Measurements from ENCODE around the gene CHD1L.
"Not testable (repeated sequence)": the region's sequence is repeated elsewhere in the genome, so short reads cannot be mapped to it uniquely, and the experiment has no call there.

Gene CHD1L

DNA sequence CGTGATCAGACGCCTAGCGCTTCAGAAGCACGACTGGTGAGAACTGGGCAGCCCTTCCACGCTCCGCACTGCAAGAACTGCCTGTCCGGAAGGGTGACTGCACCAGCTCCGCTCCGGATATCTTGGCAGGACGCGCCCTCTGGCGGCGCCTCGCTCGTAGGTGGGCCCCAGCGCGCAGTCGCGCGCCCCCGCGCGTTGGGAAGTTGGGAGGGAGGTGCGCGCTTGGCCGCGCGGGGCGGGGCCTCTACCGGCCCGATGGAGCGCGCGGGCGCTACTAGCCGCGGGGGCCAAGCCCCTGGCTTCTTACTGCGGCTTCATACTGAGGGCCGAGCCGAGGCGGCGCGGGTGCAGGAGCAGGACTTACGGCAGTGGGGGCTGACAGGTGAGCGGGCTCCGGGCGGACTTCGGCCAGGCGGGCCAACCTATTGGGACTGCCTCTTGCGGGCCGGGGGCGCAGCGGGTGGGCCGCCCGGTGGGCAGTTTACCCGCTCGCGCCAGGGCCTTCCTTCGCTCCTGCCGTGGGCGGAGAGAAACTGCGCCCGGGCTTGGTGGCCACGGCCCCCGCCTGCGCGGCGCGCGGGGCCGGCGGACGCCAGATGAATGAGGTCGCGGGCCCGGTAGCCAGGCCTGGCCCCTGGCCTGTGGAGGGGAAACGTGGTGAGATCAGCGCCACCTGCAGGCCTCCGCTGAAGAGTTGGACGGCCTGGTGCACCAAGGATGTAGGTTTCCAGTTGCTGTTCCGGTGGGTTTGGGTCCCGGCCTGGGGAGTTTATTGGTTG is at the start of gene CHD1L:
Gene CHD1L, plus strand, starts transcription at position 236 of the 779 bp plus-strand sequence. Its CDS starts 20 bp downstream, at position 256.
- Mint-ChIP-seq H3K36me3 (peaks cover 16% of the 10 kb centered on the region), H3K27ac (peak within 1 kb of the TSS; percentile 11), H3K9me3 (no peaks in the 10 kb centered on the region), H3K4me1 (peaks cover 34% of the 10 kb centered on the region), H3K4me3 (peak within 1 kb of the TSS; percentile 90)
- peak; percentile 91 for ATAC-seq
- DNase-seq (ENCODE audit: low spot score in 2 of 2) = peak; percentile 92 to 94

DNA sequence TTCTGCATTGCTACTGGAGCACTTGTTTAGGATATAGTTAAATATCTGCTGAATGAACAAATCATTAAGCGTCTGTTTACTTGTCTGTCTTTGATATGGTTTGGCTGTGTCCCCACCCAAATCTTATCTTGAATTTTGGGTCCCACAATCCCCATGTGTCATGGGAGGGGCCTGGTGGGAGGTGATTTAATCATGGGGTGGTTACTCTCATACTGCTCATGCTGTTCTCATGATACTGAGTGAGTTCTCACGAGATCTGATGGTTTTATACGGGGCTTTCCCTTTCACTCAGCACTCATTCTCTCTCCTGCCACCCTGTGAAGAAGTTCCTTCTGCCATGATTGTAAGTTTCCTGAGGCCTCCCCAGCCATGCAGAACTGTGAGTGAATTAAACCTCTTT is 45.2 kb upstream of the CHD1L start:
- not testable (repeated sequence) for DNase-seq (ENCODE audit: low spot score in 2 of 2); H3K4me3 Mint-ChIP-seq; H3K27ac Mint-ChIP-seq; ATAC-seq; H3K4me1 Mint-ChIP-seq; H3K9me3 Mint-ChIP-seq; H3K36me3 Mint-ChIP-seq

DNA sequence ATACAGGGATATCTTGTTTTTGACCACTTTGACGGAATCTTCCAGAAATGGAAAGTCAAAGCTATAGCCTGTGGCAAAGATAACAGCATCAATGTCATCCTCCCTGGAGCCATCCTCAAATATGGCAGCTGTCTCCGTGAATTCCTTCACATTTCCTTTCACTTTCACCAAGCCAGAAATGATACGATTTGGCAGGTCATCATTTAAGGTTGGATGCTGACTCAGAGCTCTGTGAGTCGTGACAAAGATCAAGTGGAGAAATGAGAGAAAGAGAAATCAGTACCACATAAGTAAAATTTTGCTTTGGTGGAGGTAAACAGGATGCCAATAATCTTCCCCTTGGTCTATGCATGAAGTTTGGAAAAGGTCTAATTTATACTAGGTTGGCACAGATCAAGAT is 41.2 kb upstream of the CHD1L start:
- ATAC-seq = no peak
- Mint-ChIP-seq H3K4me1 (peaks cover 5% of the 10 kb centered on the region), H3K36me3 (no peaks in the 10 kb centered on the region), H3K27ac (no peak overlapping the region), H3K4me3 (no peak overlapping the region), H3K9me3 (no peaks in the 10 kb centered on the region)
- no peak for DNase-seq (ENCODE audit: low spot score in 2 of 2)

DNA sequence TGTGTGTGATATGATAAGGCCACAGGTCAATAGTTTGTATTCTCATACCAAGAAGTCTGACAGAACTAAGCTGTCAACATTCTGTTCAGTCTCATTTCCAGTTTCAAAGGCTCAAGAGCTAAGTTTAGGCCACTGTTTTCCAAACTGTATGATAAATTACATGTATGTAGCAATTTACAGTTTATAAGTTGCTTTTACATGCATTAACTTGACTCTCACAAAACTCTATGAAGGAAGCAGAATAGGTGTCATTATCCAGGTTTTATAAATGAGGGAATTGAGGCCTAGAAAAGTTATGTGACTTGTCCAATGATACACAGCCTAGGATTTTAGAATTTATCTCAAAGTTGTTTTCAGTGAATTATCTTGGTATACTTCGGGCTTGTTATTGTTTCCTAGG is 40.7 kb upstream of the CHD1L start:
- ATAC-seq (no peak), DNase-seq (ENCODE audit: low spot score in 2 of 2) (no peak)
- Mint-ChIP-seq H3K4me3 (no peak overlapping the region), H3K27ac (no peak overlapping the region), H3K9me3 (no peaks in the 10 kb centered on the region), H3K36me3 (no peaks in the 10 kb centered on the region), H3K4me1 (peaks cover 5% of the 10 kb centered on the region)

DNA sequence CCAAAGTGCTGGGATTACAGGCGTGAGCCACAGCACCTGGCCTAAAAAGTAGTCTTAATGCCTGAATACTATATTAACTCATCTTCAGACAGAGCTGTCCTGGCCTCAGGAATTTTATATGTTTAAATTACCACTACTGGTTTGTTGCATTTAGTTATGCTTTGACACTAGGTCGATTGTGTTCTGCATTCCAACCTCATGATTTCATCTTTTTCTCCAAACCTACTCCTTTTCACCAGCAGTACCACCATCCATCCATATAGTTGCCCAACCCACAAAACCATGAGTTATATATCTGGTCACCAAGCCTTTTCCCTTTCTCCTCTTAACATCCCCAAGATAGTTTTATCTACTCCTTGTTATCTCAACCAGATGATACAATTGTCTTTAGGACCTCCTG is 39.9 kb upstream of the CHD1L start:
- no peak for ATAC-seq
- H3K4me1 Mint-ChIP-seq = peaks cover 5% of the 10 kb centered on the region
- no peak overlapping the region for H3K4me3 Mint-ChIP-seq
- no peaks in the 10 kb centered on the region for H3K36me3 Mint-ChIP-seq
- H3K27ac Mint-ChIP-seq = no peak overlapping the region
- no peaks in the 10 kb centered on the region for H3K9me3 Mint-ChIP-seq
- DNase-seq (ENCODE audit: low spot score in 2 of 2) = no peak

DNA sequence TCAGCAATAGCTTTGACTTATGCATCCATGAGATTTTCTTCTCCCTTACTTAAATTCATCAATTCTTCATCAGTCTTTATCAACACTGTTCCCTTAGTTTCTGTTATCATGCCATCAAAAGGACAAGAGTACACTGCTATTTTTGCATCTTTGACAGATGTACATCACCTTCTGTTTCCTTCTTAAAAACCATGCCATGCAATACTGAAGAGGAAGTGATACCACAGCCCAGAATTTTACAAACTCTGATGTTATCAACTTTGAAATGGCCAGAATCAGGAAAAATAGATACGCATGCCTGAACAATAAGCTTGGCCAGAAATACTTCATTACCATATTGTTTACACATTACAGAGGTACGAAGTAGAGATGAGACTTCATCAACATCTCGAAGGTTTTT is 38.4 kb upstream of the CHD1L start:
- H3K27ac Mint-ChIP-seq = no peak overlapping the region
- no peak for DNase-seq (ENCODE audit: low spot score in 2 of 2)
- no peaks in the 10 kb centered on the region for H3K36me3 Mint-ChIP-seq
- no peak for ATAC-seq
- H3K9me3 Mint-ChIP-seq = no peaks in the 10 kb centered on the region
- H3K4me1 Mint-ChIP-seq = peaks cover 2% of the 10 kb centered on the region
- no peak overlapping the region for H3K4me3 Mint-ChIP-seq

DNA sequence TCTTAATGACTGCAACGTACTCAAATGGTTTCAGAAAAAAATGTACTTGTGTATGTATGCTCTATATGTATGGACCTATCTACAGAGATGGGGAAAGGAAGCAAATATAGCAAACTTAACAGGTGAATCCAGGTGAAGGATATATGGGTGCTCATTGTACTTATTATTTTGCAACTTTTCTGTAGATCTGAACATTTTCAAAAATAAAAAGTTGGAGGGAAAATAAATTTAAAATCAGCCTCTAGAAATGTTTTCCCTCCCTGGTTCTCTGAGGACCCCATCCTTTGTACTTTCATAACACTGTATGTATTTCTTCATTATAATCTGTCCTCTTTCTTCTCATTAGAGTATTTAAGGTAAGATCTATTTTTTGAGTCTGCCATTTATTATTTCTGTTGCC is 35.3 kb upstream of the CHD1L start:
- Mint-ChIP-seq H3K36me3 (no peaks in the 10 kb centered on the region), H3K9me3 (no peaks in the 10 kb centered on the region), H3K27ac (no peak overlapping the region), H3K4me3 (no peak overlapping the region), H3K4me1 (no peaks in the 10 kb centered on the region)
- DNase-seq (ENCODE audit: low spot score in 2 of 2) = no peak
- no peak for ATAC-seq

DNA sequence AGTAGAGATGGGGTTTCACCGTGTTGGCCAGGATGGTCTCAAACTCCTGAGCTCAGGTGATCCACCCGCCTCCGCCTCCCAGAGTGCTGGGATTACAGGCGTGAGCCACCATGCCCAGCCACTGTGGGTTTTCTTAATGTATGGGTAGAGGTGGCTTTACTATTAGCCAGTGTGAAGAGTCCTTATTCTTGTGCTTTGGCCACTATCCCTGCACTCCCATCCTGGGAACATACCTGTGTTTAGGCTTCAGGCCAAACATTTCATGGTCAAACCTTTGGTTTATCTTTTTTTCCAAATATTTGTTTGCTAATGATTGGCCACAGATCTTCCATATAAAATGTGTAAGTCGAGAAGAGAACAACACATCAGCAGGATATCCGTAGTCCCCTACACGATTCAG is 33.9 kb upstream of the CHD1L start:
- Mint-ChIP-seq H3K9me3 (no peaks in the 10 kb centered on the region), H3K4me3 (no peak overlapping the region), H3K27ac (no peak overlapping the region), H3K36me3 (no peaks in the 10 kb centered on the region), H3K4me1 (no peaks in the 10 kb centered on the region)
- ATAC-seq = no peak
- DNase-seq (ENCODE audit: low spot score in 2 of 2) = no peak

DNA sequence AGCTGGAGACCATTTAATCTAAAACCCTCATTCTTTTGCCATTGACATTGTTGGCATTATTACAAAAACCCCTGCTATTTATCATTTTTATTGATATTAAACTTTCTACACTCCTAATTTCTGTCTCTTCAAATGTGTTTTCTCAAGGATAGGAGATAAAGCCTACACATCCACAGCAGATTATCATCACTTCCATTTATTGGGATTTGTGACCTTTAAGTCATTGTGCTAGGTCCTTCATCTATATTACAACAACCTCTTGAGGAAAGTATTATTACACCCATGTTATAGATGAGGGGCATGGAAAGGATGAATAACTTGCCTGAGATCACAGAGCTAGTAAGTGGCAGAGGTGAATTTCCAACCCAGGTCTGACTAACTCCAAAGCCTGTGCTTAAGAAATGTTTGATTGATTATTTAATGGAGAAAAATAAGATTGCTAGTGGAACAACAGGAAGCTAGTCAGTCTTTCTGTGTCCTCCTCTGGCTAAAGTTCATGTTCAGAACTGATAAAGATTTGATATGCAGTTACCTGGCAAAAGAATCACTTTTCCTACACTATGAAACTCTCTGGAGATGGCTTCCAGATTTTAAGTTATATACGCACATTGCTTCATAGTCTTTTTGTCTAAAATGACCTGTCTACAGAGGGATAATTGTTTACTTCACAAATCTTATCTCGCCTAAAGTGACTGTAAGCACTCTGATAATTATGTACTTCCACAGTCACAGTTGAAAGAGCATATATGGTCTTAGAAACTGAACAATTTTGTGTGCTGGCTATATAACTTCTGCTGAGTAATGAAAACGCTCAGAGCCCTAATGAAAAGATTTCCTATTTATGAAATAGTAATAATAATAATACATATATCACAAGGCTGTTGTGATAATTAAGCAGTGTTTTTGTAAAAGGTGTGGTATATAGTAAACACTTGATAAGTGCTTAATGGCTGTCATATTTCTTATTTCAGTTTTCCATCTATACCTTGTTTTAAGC is 32.4 kb upstream of the CHD1L start:
- Mint-ChIP-seq H3K36me3 (no peaks in the 10 kb centered on the region), H3K9me3 (no peaks in the 10 kb centered on the region), H3K27ac (no peak overlapping the region), H3K4me3 (no peak overlapping the region), H3K4me1 (no peaks in the 10 kb centered on the region)
- no peak for ATAC-seq
- no peak for DNase-seq (ENCODE audit: low spot score in 2 of 2)

DNA sequence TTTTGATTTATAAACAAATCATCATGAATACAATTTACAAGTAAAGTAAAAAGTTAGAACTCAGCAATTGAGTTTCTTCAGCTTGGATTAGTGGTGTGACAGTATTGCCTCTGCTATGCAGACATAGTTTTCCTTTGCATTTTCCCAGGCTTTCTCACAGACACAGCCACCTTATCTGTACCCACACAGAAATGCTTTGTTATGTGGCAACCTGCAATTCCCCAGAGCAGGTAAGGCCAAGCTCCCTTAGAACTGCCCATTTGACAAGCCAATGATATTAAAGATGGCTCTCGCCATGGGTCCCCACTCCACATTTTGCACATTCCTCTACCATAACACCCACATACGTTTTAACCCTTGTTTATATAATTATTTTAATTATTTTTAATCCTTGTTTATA is 31.5 kb upstream of the CHD1L start:
- Mint-ChIP-seq H3K27ac (no peak overlapping the region), H3K4me3 (no peak overlapping the region), H3K9me3 (no peaks in the 10 kb centered on the region), H3K4me1 (no peaks in the 10 kb centered on the region), H3K36me3 (no peaks in the 10 kb centered on the region)
- no peak for DNase-seq (ENCODE audit: low spot score in 2 of 2)
- ATAC-seq = no peak

DNA sequence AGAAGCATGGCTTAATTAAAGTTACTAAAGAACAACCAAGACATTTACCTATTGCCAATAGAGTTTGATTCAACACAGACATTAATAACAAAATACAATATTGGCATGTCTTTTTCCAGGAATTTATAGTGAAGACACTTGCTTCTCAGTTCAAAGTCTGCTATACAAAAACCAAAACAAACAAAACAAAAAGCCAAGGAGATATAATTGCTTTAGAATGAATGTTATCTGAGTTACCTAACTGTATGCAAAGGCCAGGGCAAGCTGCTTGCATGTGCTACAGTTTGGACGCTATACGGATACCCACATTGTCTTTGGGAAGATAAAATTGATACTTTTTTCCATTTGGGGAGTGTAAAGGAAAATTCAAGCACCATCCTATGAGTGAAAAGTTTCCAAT is 30.9 kb upstream of the CHD1L start:
- DNase-seq (ENCODE audit: low spot score in 2 of 2) (no peak), ATAC-seq (no peak)
- no peaks in the 10 kb centered on the region for H3K4me1 Mint-ChIP-seq
- no peak overlapping the region for H3K27ac Mint-ChIP-seq
- H3K9me3 Mint-ChIP-seq = no peaks in the 10 kb centered on the region
- H3K4me3 Mint-ChIP-seq = no peak overlapping the region
- H3K36me3 Mint-ChIP-seq = no peaks in the 10 kb centered on the region

DNA sequence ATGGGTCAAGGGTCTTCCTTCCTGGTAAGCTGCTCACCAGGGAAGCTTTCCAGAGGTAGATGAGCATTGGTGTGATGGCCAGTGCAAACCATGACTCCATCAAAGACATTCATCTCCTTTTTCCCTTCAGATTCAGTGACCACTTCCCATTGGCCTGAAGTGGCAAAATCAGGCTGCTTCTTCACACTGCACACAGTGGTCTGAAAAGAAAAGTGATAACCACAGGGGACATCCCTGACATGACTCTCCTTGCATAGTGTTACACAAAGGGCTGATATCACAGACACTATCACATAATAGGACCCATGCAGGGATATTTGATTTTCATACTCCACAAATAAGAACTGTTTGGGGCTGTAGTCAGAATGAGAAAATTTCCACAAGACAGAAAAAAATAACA is 29.2 kb upstream of the CHD1L start:
- Mint-ChIP-seq H3K4me1 (no peaks in the 10 kb centered on the region), H3K36me3 (no peaks in the 10 kb centered on the region), H3K27ac (no peak overlapping the region), H3K4me3 (no peak overlapping the region), H3K9me3 (no peaks in the 10 kb centered on the region)
- ATAC-seq (peak; percentile 66), DNase-seq (ENCODE audit: low spot score in 2 of 2) (no peak)

DNA sequence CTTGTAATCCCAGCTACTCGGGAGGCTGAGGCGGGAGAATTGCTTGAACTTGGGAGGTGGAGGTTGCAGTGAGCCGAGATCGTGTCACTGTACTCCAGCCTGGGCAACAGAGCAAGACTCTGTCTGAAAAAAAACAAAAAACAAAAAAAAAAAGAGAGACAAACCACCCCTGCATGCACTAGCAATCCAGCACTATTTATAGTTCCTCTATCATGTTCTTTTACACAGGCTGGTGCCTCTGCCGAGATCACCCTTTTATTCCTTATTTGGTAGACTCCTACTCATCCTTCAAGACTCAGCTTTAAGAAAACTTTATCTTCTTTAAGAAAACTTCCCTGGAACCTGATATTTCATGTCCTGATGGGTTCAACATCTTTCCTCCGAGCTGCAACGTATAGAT is 28.2 kb upstream of the CHD1L start:
- no peak for DNase-seq (ENCODE audit: low spot score in 2 of 2)
- H3K27ac Mint-ChIP-seq = no peak overlapping the region

DNA sequence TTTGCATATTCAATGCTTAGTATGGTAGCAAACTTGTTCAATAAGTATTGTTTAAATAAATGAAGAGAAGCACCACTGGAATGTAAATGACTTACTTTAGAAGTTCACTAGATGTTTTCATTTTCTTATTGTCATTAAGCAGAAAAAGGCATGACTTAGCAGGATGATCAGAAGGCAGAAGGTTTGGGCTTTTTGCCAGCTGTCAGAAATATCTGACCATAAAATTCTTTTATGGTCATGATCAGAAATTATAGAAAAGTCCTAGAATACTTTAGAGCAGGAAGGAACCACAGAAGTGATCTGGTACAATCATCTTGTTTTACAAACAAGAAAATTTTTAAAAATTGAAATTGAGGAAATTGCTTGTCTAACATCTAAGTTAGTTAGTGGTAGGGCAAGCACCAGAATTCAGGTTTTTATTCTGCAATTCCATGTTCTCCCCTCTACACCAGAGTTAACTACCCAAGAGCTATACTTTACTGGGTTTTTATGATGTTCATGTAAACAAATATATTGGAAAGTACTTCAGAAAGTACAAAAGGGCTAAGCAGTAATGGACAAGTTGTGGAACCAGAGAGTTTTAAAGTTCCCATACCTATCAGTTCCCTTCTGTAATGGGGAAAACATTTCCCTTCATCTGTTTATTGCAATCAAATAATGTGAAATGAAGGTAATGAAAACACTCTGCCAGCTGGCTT is 27.5 kb upstream of the CHD1L start:
- DNase-seq (ENCODE audit: low spot score in 2 of 2) (no peak), ATAC-seq (no peak)
- no peaks in the 10 kb centered on the region for H3K36me3 Mint-ChIP-seq
- no peak overlapping the region for H3K4me3 Mint-ChIP-seq
- no peak overlapping the region for H3K27ac Mint-ChIP-seq
- no peaks in the 10 kb centered on the region for H3K4me1 Mint-ChIP-seq
- no peaks in the 10 kb centered on the region for H3K9me3 Mint-ChIP-seq

More for the DNA sequence above, 28.2 kb upstream of the CHD1L start:
- Mint-ChIP-seq H3K9me3 (no peaks in the 10 kb centered on the region), H3K36me3 (no peaks in the 10 kb centered on the region), H3K4me3 (no peak overlapping the region), H3K4me1 (no peaks in the 10 kb centered on the region)
- no peak for ATAC-seq

DNA sequence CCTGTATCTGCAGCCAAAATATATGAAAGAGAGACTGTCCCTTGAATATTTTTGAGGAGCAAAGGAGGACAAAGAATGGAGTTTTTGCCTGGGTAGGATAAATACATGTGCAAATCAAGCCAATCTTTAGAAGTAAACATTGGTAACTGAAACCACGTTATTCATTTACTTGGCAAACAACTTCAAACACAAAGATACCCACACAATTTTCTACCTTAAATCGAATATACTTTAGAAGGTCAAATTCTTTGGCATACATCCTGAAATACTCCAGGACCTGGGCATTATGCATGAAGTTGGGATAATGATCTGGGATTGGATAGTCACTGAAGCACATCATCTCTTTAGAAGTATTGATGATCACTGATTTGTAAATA is 27.0 kb upstream of the CHD1L start:
- Mint-ChIP-seq H3K36me3 (no peaks in the 10 kb centered on the region), H3K27ac (no peak overlapping the region), H3K9me3 (no peaks in the 10 kb centered on the region), H3K4me1 (no peaks in the 10 kb centered on the region), H3K4me3 (no peak overlapping the region)
- no peak for DNase-seq (ENCODE audit: low spot score in 2 of 2)
- no peak for ATAC-seq
